Measurements from ENCODE around the gene SLC29A4.
A peak's percentile ranks its signal among the peaks of the same experiment; 100 is the strongest.
"Not testable (repeated sequence)": the region's sequence is repeated elsewhere in the genome, so short reads cannot be mapped to it uniquely, and the experiment has no call there.

Gene SLC29A4

DNA sequence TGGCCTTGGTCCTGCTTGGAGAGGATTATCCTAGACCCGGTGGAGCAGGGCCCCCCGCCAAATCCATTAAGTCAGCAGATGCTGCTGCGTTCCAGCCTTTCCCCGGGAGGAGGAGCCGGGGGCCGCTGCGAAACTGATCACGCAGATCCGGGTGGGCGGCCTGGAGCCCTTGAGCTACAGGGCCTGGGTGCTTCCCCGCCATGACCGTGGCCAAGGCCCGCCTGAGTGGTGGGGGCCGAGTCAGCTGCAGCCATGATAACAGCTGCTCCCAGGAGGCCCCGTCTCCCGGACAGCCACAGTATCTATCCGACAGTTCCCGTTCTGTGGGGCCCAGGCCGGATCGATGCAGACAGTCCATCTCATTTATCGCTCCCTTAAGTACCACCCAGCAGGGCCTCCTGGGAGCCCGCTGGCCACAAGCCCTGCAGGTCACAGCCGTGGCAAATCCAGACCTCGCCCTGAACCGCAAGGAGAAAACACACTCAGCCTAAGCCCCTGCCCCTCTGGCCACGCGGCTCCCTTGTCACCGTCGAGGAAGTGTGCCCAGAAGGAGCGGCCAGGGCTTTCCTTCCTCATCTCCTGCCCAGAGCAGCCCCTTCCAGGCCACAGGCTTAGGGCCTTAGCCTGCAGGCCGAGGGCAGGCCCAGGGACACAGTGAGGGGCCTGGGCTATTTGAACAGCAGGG is 34.4 kb upstream of the SLC29A4 start:
- Histone ChIP-seq H3K36me3 (no peaks in the 10 kb centered on the region), H3K27me3 (no peaks in the 10 kb centered on the region), H3K9me3 (no peaks in the 10 kb centered on the region), H3K4me1 (peaks cover 3% of the 10 kb centered on the region; the same call in 1 of the 2 replicates), H3K4me3 (ENCODE audit: low read depth, low read length) (no peak overlapping the region)
- DNase-seq = peak; percentile 86
- TF ChIP-seq, protein P1, sequence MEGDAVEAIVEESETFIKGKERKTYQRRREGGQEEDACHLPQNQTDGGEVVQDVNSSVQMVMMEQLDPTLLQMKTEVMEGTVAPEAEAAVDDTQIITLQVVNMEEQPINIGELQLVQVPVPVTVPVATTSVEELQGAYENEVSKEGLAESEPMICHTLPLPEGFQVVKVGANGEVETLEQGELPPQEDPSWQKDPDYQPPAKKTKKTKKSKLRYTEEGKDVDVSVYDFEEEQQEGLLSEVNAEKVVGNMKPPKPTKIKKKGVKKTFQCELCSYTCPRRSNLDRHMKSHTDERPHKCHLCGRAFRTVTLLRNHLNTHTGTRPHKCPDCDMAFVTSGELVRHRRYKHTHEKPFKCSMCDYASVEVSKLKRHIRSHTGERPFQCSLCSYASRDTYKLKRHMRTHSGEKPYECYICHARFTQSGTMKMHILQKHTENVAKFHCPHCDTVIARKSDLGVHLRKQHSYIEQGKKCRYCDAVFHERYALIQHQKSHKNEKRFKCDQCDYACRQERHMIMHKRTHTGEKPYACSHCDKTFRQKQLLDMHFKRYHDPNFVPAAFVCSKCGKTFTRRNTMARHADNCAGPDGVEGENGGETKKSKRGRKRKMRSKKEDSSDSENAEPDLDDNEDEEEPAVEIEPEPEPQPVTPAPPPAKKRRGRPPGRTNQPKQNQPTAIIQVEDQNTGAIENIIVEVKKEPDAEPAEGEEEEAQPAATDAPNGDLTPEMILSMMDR (IDR thresholded peaks at IDR 0.05; ENCODE audit: low read depth, low read length) = no peak

DNA sequence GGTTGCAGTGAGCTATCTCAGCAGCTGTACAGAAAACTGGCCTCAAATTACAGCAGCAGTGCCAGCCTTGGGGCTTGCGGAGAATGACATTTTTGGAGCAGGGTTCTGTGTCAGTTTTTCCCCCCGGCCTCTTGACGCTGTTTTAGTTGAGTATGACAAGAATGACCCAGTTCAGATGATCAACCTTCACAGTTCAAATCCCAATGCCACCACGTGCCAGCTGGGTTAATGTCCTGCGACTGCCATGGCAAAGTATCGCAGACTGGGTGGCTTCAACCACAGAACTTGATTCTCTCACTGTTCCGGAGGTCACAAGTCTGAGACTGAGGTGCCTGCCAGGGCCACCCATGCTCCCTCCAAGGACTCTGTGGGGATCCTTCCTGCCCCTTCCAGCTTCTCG is 32.0 kb upstream of the SLC29A4 start:
- not testable (repeated sequence) for DNase-seq; H3K4me3 ChIP-seq (ENCODE audit: low read depth, low read length); H3K4me1 ChIP-seq

DNA sequence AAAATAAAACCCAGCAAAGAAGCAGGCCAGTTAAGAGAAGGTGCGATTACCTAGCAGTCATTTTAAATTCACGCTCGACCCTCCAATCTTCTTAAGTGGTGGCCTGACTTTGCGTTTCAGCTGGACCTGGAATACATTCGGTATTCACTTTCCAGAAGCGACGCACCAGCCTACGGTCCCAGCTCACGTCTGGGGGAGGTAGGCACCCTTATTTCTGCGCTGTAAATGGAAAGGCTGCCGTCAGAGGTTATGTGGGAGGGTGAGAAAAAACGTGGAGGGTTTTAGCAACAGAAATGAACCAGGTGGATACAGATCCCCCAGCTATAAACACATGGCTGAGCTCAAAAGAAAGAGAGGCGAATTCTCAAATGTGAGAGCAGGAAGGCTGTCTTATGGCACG is 29.2 kb upstream of the SLC29A4 start:
- H3K4me1 ChIP-seq; DNase-seq; H3K4me3 ChIP-seq (ENCODE audit: low read depth, low read length); H3K27me3 ChIP-seq; H3K9me3 ChIP-seq; H3K36me3 ChIP-seq: not testable (repeated sequence)

More for the DNA sequence above, 32.0 kb upstream of the SLC29A4 start:
- H3K27me3 ChIP-seq, H3K36me3 ChIP-seq, H3K9me3 ChIP-seq: not testable (repeated sequence)

DNA sequence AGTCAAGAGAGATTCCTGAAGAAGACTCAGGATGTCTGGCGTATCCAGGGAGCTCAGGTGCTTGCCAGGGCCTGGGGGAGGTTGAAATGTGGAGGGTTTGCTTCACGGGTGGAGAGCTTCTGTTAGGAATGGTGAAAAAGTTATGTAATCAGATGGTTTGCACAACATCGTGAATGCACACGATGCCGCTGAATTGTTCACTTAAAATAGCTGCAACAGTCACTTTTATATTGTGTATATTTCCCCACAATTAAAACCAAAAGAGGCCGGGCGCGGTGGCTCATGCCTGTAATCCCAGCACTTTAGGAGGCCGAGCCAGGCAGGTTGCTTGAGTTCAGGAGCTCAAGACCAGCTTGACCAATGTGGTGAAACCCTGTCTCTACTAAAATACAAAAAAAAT is 28.4 kb upstream of the SLC29A4 start:
- not testable (repeated sequence) for H3K4me3 ChIP-seq (ENCODE audit: low read depth, low read length); H3K9me3 ChIP-seq; H3K4me1 ChIP-seq; H3K27me3 ChIP-seq; H3K36me3 ChIP-seq; DNase-seq

DNA sequence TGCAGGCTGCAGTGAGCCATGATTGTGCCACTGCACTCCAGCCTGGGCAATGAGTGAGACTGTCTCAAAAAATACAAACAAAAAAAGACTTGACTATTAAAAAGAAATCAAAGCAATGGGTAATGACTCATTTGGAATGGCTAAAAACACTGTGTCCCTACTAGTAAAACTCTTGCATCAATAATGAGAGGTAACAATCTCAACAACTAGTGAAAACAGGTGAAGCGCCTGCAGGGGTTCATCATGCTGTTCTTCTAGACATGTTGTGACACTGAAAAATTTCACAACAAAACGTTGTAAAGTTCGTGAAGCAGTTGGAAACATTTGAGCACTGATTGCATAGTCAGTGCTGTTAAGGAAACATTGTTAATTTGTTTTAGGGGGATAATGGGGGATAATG is 26.9 kb upstream of the SLC29A4 start:
- DNase-seq = no peak
- TF ChIP-seq, protein P1 (IDR thresholded peaks at IDR 0.05; ENCODE audit: low read depth, low read length) = no peak
- Histone ChIP-seq H3K27me3 (no peaks in the 10 kb centered on the region), H3K4me1 (no peaks in the 10 kb centered on the region), H3K36me3 (no peaks in the 10 kb centered on the region), H3K9me3 (no peaks in the 10 kb centered on the region), H3K4me3 (ENCODE audit: low read depth, low read length) (no peak overlapping the region)

DNA sequence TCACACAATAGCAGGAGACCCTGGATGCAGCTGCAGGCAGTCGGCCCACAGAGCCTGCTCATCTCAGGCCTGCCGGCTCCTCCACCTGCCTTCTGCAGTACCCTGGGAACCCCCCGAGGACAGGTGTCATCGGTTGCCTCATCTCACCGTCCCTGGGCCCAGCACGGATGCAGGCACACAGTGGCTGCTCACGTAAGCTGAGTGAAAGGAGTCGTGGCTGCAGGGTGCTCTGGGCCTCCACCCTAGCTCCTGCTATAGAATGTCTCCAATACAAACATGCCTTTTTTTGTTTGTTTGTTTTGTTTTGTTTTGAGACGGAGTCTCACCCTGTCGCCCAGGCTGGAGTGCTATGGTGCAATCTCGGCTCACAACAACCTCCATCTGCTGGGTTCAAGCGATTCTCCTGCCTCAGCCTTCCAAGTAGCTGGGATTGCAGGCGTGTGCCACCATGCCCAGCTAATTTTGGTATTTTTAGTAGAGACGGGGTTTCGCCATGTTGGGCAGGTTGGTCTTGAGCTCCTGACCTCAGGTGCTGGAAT is 22.1 kb upstream of the SLC29A4 start:
- H3K4me3 ChIP-seq (ENCODE audit: low read depth, low read length); H3K4me1 ChIP-seq; DNase-seq: not testable (repeated sequence)

DNA sequence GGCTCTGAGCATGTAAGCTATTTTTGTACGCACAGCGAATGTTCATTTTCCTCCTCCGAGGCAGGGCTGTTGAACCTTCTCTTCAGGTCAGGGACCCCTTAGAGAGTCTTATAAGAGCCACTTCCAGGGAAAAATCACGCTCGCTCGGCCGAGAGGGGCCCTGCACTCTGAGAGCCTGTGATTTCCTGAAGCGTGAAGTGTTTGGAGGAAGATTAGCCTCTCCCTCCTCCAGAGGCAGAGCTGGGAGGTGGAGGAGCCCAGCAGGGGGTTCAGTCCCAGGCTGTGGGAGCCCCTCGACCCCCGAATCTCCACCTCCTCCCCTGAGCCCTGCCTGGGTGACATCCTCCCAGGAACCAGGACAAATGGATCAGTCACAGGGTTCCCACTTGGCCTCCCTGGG is 19.7 kb upstream of the SLC29A4 start:
- H3K36me3 ChIP-seq; H3K27me3 ChIP-seq; H3K9me3 ChIP-seq; H3K4me3 ChIP-seq (ENCODE audit: low read depth, low read length); DNase-seq; H3K4me1 ChIP-seq: not testable (repeated sequence)

More for the DNA sequence above, 22.1 kb upstream of the SLC29A4 start:
- not testable (repeated sequence) for H3K36me3 ChIP-seq, H3K9me3 ChIP-seq, H3K27me3 ChIP-seq

DNA sequence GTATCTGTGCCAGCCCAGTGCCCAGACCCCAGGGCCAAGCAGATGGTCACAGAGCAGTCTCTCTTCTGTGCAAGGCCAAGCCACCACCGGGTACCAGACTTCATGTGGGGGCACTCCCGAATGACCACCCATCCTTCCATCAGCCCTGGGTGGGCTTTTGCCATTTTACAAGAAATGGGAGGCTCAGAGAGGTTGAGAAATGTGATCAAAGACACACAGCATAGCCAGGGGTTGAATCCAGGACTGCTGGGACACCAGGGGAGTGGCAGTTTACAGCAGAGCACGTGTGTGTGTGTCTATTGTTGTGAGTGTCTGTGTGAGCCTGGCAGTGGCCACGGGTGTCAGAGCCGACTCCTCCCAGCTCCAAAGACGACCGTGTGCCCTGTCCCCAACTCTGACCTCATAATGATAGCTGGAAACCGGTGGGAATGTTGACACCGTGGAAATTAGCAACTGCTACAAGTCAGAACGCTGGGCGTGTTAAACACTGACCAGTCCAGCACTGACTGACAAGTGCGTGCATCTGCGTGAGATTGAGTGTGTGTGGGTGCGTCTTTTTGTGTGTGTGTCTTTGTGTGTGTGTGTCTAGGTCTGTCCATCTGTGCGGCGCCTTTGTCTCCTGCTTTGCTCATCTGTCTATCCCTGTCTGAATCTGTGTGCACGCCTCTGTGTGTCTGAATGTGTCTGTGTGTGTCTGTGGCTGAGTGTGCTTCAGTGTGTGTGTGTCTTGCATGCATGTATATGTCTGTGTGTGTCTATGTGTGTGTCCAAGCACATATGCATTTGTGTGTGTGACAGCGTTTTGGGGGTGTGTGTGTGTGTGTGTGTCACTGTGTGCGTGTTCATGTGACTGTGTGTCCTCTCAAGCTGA is 17.2 kb upstream of the SLC29A4 start:
- no peaks in the 10 kb centered on the region for H3K9me3 ChIP-seq
- no peak overlapping the region for H3K4me3 ChIP-seq (ENCODE audit: low read depth, low read length)
- H3K4me1 ChIP-seq = no peaks in the 10 kb centered on the region; the same call in 1 of the 2 replicates
- H3K36me3 ChIP-seq = no peaks in the 10 kb centered on the region
- DNase-seq = no peak
- no peaks in the 10 kb centered on the region for H3K27me3 ChIP-seq
- TF ChIP-seq, protein P1 (IDR thresholded peaks at IDR 0.05; ENCODE audit: low read depth, low read length) = no peak

Measured in BE2C (cell line).